Activated CD4-positive, CD25-positive, alpha-beta regulatory T cell (primary cell): Measurements from ENCODE around the gene PHF8.
A peak's percentile ranks its signal among the peaks of the same experiment; 100 is the strongest.

Source experiments
- DNase-seq, 4 experiments: peaks; one replicate each; lab custom pipeline; 2025; lab: John Stamatoyannopoulos, UW

The PHF8 gene

GRCh38 chrX:54044126-54044876, at the start of gene PHF8:
Gene PHF8, minus strand, starts transcription at chrX:54044473. Its CDS starts 1,745 bp downstream, at chrX:54042728.
- peak; percentile 77 to 92 (median 90) for DNase-seq

- DNase-seq, result no peak
These were observed 49.3 kb upstream of the PHF8 start for GRCh38 chrX:54093571-54093970.

- no peak for DNase-seq
These were observed 48.9 kb upstream of the PHF8 start for GRCh38 chrX:54093159-54093558.

GRCh38 chrX:54090880-54091279, 46.6 kb upstream of the PHF8 start:
- no peak for DNase-seq

- no peak for DNase-seq
These were observed 44.9 kb upstream of the PHF8 start for GRCh38 chrX:54089191-54089590.

- no peak for DNase-seq
These were observed 43.4 kb upstream of the PHF8 start for GRCh38 chrX:54087661-54088060.

- DNase-seq, result no peak
These were observed 41.4 kb upstream of the PHF8 start for GRCh38 chrX:54085666-54086065.

GRCh38 chrX:54076903-54077302, 32.6 kb upstream of the PHF8 start:
- no peak for DNase-seq

GRCh38 chrX:54074826-54075225, 30.6 kb upstream of the PHF8 start:
- no peak for DNase-seq

GRCh38 chrX:54067766-54068165, 23.5 kb upstream of the PHF8 start:
- no peak for DNase-seq

GRCh38 chrX:54066841-54067240, 22.6 kb upstream of the PHF8 start:
- no peak for DNase-seq

GRCh38 chrX:54064564-54064963, 20.3 kb upstream of the PHF8 start:
- DNase-seq, result no peak

- no peak for DNase-seq
These were observed 19.1 kb upstream of the PHF8 start for GRCh38 chrX:54063361-54063760.

- no peak for DNase-seq
These were observed 5.5 kb upstream of the PHF8 start for GRCh38 chrX:54049801-54050200.

- no peak for DNase-seq
These were observed 4.1 kb upstream of the PHF8 start for GRCh38 chrX:54048412-54048811.

GRCh38 chrX:54045563-54046228, 1.4 kb upstream of the PHF8 start:
- DNase-seq, result no peak

GRCh38 chrX:54044877-54045338, 635 bp upstream of the PHF8 start:
- DNase-seq, result no peak

- peak; percentile 2 to 14 (median 14) for DNase-seq
These were observed 640 bp downstream of the PHF8 start for GRCh38 chrX:54043541-54044125.

- DNase-seq, result no peak
These were observed 1.2 kb downstream of the PHF8 start for GRCh38 chrX:54043056-54043455.

GRCh38 chrX:54042609-54043021, 1.7 kb downstream of the PHF8 start:
- DNase-seq, result peak in 3 of 4 experiments; percentile 3 to 14 (median 8)

GRCh38 chrX:54030329-54030728, 13.9 kb downstream of the PHF8 start:
- no peak for DNase-seq

- DNase-seq, result no peak
These were observed 14.6 kb downstream of the PHF8 start for GRCh38 chrX:54029529-54030143.

- no peak for DNase-seq
These were observed 19.9 kb downstream of the PHF8 start for GRCh38 chrX:54024350-54024749.
